ENCODE results near the gene TENM3. TPM values are rescaled to one million over a fixed set of nuclear protein-coding genes. Genes with fewer than 3 reads are reported as not detected.

Gene TENM3
- total RNA-seq, 1 experiment from 2014 or later: not detected

DNA sequence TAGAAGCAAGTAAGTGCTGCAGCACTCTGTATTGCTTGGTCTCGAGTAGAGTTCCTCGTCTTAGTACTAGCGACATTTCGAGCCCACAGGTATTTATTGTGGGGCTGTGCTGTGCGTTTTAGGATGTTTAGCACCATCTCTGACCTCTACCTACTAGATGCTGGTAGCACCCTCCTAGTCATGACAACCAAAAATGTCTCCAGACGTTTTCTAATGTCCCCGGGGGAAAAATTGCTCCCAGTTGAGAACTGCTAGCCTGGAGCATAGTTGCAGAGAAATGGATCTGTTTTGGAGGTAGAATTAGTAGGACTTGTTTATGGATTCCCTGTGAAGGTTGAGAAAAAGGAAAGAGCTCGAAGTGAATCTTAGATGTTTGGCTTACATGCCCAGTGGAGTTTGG lies 287.2 kb downstream of the TENM3 start:
- BruUV-seq (replicated peaks): no TSS peak
- DNase-seq: no peak
- Histone ChIP-seq H3K27me3 (ENCODE audit: insufficient read depth, low read depth) (peaks cover 29% of the 10 kb centered on the region), H3K79me2 (ENCODE audit: low read depth) (no peaks in the 10 kb centered on the region), H4K20me1 (ENCODE audit: insufficient read depth) (no peaks in the 10 kb centered on the region), H3K4me3 (no peak overlapping the region), H3K9me3 (ENCODE audit: insufficient read depth, low read depth) (no peaks in the 10 kb centered on the region), H3K9me2 (ENCODE audit: insufficient read depth) (no peaks in the 10 kb centered on the region), H3K36me3 (ENCODE audit: low read depth) (no peaks in the 10 kb centered on the region), H3F3A (ENCODE audit: insufficient read depth, low read depth) (no peaks in the 10 kb centered on the region), H3K4me1 (replicated peaks; ENCODE audit: insufficient read depth) (no peaks in the 10 kb centered on the region), H3K4me2 (no peak overlapping the region), H2AFZ (no peak overlapping the region), H3K27ac (no peak overlapping the region)
- TF ChIP-seq EZH2 (IDR thresholded peaks at IDR 0.05; ENCODE audit: low read depth): no peak
- TF ChIP-seq, protein P1, sequence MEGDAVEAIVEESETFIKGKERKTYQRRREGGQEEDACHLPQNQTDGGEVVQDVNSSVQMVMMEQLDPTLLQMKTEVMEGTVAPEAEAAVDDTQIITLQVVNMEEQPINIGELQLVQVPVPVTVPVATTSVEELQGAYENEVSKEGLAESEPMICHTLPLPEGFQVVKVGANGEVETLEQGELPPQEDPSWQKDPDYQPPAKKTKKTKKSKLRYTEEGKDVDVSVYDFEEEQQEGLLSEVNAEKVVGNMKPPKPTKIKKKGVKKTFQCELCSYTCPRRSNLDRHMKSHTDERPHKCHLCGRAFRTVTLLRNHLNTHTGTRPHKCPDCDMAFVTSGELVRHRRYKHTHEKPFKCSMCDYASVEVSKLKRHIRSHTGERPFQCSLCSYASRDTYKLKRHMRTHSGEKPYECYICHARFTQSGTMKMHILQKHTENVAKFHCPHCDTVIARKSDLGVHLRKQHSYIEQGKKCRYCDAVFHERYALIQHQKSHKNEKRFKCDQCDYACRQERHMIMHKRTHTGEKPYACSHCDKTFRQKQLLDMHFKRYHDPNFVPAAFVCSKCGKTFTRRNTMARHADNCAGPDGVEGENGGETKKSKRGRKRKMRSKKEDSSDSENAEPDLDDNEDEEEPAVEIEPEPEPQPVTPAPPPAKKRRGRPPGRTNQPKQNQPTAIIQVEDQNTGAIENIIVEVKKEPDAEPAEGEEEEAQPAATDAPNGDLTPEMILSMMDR (conservative IDR thresholded peaks at IDR 0.05): no peak
- ChIA-PET POLR2A (ENCODE audit: unreplicated experiment) (no interaction called here), CTCF (no interaction called here)
- intact Hi-C loops (cut with micrococcal nuclease; ENCODE audit: unreplicated experiment): no loop called here

DNA sequence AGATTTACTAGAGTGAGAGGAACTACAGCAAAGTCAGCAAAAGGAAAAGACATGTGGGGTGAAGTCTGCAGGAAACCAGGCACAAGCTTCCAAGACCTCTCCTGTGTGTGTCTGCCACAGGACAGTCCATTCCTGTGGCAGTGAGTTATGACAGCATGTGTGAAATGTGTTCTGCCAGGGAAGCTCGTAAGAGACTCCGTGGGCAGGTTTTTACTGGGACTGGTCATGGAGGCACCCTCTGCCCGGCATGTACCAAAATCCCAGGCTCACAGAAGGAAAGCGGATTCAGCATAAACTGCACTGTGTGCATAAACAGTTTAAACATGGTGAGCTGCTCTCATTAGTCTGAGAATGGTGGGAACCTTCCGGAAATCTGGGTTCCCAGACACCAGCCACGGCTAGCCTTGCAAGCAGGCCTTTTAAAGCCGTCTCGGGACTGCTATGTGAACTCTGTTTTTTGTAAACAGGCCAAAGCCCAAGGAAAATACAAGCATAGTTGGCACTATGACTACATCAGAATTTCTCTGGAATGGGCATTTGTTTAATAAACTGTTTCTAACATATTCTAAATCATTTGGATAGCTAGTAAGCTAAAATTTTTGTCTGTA lies 288.5 kb downstream of the TENM3 start:
- peaks cover 21% of the 10 kb centered on the region for H3K27me3 ChIP-seq (ENCODE audit: insufficient read depth, low read depth)
- no peaks in the 10 kb centered on the region for H4K20me1 ChIP-seq (ENCODE audit: insufficient read depth)
- no peaks in the 10 kb centered on the region for H3K36me3 ChIP-seq (ENCODE audit: low read depth)
- no peaks in the 10 kb centered on the region for H3K79me2 ChIP-seq (ENCODE audit: low read depth)
- H3F3A ChIP-seq (ENCODE audit: insufficient read depth, low read depth): no peaks in the 10 kb centered on the region
- DNase-seq: no peak
- H3K4me1 ChIP-seq (replicated peaks; ENCODE audit: insufficient read depth): no peaks in the 10 kb centered on the region
- no peak overlapping the region for H3K4me2 ChIP-seq
- no peak overlapping the region for H3K27ac ChIP-seq
- no peak overlapping the region for H2AFZ ChIP-seq
- ChIA-PET POLR2A (ENCODE audit: unreplicated experiment) (no interaction called here), CTCF (no interaction called here)
- no peak overlapping the region for H3K4me3 ChIP-seq
- intact Hi-C loops (cut with micrococcal nuclease; ENCODE audit: unreplicated experiment): no loop called here
- TF ChIP-seq EZH2 (IDR thresholded peaks at IDR 0.05; ENCODE audit: low read depth): no peak
- TF ChIP-seq, protein P1 (conservative IDR thresholded peaks at IDR 0.05): no peak
- H3K9me3 ChIP-seq (ENCODE audit: insufficient read depth, low read depth): no peaks in the 10 kb centered on the region
- H3K9me2 ChIP-seq (ENCODE audit: insufficient read depth): no peaks in the 10 kb centered on the region
- BruUV-seq (replicated peaks): no TSS peak

DNA sequence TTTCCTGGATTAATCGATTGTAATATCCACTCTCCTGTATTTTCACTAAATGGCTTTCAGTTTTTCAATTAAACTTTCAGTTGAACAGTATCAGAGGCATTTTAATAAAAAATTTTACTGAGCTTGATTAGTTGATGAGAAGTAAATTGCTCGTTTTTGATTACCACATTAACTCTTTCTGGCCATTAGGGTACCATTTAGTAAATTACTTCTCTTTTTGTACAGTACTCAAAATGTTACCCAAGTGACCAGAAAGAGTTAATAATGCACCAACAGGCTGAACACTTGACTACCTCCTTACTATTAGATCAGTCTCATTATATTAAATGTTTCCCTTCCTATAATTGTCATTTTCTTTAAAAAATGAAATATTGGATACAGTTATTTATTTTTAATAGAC lies 289.2 kb downstream of the TENM3 start:
- BruUV-seq (replicated peaks): no TSS peak
- CTCF ChIA-PET: no interaction called here

More for the DNA sequence above, 289.2 kb downstream of the TENM3 start:
- no peak for DNase-seq
- Histone ChIP-seq H3K79me2 (ENCODE audit: low read depth) (no peaks in the 10 kb centered on the region), H4K20me1 (ENCODE audit: insufficient read depth) (no peaks in the 10 kb centered on the region), H3K9me3 (ENCODE audit: insufficient read depth, low read depth) (no peaks in the 10 kb centered on the region), H3K27me3 (ENCODE audit: insufficient read depth, low read depth) (peaks cover 16% of the 10 kb centered on the region; the same call in 1 of the 2 replicates), H3K4me1 (replicated peaks; ENCODE audit: insufficient read depth) (no peaks in the 10 kb centered on the region), H3K4me2 (no peak overlapping the region), H3K27ac (no peak overlapping the region), H3K36me3 (ENCODE audit: low read depth) (no peaks in the 10 kb centered on the region), H3F3A (ENCODE audit: insufficient read depth, low read depth) (no peaks in the 10 kb centered on the region), H3K9me2 (ENCODE audit: insufficient read depth) (no peaks in the 10 kb centered on the region), H2AFZ (no peak overlapping the region), H3K4me3 (no peak overlapping the region)
- POLR2A ChIA-PET (ENCODE audit: unreplicated experiment): no interaction called here
- intact Hi-C loops (cut with micrococcal nuclease; ENCODE audit: unreplicated experiment): no loop called here
- no peak for TF ChIP-seq EZH2 (IDR thresholded peaks at IDR 0.05; ENCODE audit: low read depth)
- TF ChIP-seq, protein P1 (conservative IDR thresholded peaks at IDR 0.05): no peak
